M059J (cell line): ENCODE measurements around the gene GMIP. TPM values are rescaled to one million over a fixed set of nuclear protein-coding genes. Genes with fewer than 3 reads are reported as not detected.

Experiments used
- DNase-seq: peaks from one replicate; pipeline ENCODE4 v3.0.0-alpha.2; 2012; ENCODE audit warnings: low read depth
- total RNA-seq: library from RNA; depleted of rRNA; stranded (reverse); fragments of >200 nt; shearing (Covaris generic); gene quantifications from 2 replicates; pipeline ENCODE4 v1.2.3, GENCODE V29; 2014

GMIP gene
- total RNA-seq, 1 experiment from 2014 or later, result 12.4 TPM

GRCh38 chr19:19657397-19657783 lies 13.9 kb upstream of the GMIP start:
- DNase-seq, result no peak

DNA sequence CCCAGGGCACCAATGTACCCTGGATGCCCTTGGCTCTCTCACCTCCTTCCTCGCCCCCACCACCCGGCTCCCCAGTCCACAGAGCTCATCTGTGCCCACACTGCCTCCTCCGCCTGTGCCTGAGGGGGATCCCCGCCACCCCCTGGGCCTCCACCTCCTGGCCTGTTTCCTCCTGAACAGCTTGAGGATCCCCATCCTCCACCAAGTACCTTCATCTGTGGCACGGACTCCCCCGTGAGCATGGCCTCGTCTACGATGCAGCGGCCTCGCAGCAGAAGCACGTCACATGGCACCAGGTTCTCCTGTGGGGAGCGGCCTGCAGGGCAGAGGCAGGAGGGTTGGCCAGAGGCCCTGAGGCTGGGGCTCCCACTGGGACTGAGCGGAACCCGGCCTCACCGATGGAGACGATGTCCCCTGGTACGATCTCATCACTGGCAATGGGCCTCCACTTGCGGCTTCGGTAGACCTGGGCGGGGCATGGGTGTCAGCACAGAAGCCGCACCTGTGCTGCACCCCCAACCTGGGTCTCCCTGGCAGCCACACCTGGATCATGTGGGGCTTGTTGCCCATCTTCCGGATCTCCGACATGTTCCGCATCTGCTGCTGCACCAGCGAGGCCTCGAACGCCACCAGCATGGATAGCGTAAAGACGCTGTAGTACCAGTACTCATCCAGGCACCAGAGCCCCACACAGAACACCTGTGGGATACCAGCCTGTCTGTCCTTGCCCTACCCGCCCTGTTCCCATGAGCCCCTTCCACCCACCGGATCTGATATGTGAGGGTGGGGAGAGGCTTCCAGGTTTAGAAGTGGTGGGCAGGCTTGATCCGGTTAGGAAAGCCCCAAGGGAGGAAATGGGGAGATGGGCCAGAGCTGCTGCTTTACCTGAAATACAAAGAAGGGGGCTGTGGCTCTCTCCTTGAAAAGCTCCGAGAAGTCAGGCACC lies 13.3 kb upstream of the GMIP start:
- DNase-seq, result no peak

DNA sequence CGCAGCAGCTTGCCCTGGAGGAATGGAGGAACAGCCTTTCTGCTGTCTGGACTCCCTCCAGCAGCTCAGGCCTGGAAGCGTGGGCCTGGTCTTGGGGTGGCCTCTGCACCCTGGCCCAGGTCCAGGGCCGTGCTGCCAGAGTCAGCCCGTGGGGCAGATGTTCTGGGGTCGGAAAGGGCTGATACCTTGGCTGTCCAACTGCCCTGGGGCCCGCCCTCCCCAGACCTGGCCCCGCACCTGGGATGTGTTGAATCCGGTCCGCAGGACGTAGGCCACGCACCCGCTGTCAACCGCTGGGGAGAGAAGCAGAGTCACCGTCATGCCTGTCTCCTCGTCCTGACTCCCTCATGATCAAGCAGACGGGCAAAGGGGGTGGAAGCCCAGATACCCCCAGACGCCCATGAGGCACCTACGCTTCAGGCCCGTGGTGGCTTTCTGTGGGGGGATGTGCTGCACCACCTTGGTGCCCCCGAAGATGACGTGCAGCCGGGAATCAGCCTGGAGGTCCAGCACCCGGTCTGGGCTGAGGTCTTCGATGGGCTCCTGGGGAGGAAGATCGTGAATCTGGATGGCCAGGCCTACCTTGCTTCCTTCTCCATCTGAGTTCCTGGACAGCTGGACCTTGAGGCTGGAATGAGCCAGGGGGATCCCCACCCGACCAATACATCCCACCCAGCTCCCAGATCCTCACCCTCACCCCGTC lies 12.3 kb upstream of the GMIP start:
- no peak for DNase-seq

DNA sequence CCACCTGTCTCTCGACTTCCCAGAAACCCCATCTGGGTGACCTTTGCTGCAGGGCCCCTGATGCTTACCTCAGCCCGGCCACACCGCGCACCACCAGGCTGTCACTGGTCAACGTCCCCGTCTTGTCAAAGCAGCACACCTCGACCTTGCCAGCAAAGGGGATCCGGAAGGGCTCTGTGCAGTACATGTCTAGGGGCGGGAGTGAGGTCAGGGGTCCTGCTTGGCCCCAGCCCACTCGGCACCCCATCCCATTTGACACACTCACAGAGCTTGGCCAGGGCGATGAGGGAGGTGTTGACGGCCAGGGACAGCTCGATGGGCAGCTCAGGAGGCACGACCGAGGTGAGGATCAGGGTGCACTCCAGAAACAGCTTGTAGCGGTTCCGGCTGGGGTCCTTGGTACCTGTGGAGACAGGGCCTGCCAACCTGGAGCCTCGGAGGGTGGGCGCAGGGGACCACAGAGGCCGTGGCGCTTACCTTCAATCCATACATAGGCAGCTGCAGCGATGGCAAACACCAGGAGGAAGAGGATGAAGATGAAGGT lies 11.7 kb upstream of the GMIP start:
- DNase-seq, result no peak

DNA sequence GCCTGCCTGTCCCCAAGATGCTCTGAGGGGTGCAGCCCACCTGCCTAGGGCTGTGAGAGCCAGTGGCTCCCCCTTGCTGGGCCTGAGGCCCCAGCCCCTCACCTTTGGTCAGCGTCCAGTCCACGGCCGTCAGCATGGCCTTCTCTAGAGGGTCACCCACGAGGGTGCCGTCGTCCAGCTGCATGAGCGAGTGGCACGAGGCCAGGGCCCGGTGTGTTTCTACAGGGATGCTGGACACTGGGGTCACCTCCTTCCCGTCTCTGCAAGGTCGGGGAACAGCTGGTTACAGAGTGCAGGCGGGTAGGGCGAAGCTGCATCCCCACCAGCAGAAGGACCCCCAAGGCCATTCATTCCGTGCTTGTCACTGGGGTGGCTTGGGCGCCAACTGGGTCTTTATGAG lies 11.0 kb upstream of the GMIP start:
- no peak for DNase-seq

DNA sequence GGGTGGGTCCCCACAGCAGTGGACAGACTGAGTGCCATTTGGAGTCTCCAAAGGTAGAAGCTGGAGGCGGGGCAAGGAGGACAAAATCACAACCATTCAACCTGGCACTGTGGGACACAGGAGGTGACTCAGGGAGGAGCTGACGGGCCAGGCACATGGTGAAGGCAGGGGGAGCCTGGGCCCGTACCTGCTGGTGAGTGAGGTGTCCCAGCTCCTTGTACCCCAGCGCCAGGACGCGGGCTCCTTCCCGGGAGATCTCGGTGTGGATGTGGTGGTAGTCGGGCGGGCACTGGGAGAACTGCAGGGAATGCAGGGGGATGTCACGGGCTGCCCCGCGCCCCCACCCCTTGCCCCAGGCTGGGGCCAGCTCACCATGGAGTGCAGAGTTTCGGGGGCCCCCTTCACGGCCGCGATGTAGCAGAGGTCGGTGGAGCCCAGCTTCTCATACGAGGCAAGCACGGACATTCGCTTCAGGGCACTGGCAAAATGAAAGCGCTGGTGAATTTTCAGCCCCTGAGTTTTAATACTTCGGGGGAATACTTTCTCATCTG lies 10.2 kb upstream of the GMIP start:
- DNase-seq, result no peak

- peak; percentile 57 for DNase-seq
Measured at GRCh38 chr19:19652482-19653295, 9.2 kb upstream of the GMIP start.

GRCh38 chr19:19651076-19651475 lies 7.6 kb upstream of the GMIP start:
- DNase-seq, result no peak

- DNase-seq, result no peak
Measured at GRCh38 chr19:19650331-19650730, 6.9 kb upstream of the GMIP start.

GRCh38 chr19:19649580-19649995 lies 6.1 kb upstream of the GMIP start:
- DNase-seq, result no peak

- DNase-seq, result no peak
Measured at GRCh38 chr19:19649155-19649554, 5.7 kb upstream of the GMIP start.

DNA sequence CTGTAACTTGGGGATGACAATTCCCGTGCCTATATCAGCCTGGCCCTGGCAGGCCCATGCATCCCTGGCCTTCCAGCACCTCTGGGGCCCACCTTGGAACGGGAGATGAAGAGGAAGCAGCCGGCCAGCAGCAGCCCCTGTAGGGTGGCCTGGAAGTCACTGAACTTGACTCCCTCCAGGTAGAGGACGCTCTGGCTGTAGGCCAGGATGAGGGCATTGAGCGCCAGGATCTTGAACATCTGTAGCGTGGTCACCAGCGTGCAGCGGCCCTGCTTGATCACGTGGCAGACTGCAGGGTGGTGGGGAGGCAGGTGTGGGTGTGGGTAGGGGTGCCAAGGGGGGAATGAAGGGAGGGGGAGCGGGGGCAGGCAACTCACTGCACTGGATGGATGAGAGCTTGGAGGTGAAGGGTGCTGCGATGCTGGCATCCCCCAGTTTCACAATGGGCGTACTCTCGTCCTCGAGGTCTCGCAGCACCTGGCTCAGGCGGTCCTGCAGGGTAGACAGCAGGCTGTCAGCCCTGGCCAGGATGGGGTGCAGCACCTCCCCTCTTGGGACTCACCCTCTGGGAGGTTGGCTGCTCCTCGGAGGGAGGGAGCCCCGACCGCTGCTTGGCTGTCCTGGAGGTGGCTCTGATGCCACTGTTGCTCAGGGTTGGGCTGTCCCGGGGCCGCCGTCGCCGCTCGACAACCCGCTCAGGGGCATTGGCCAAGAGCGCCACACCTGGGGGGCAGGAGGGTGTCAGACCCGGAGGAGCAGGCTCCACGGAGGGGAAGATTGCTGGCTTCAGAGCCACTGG lies 3.8 kb upstream of the GMIP start:
- DNase-seq, result no peak

DNA sequence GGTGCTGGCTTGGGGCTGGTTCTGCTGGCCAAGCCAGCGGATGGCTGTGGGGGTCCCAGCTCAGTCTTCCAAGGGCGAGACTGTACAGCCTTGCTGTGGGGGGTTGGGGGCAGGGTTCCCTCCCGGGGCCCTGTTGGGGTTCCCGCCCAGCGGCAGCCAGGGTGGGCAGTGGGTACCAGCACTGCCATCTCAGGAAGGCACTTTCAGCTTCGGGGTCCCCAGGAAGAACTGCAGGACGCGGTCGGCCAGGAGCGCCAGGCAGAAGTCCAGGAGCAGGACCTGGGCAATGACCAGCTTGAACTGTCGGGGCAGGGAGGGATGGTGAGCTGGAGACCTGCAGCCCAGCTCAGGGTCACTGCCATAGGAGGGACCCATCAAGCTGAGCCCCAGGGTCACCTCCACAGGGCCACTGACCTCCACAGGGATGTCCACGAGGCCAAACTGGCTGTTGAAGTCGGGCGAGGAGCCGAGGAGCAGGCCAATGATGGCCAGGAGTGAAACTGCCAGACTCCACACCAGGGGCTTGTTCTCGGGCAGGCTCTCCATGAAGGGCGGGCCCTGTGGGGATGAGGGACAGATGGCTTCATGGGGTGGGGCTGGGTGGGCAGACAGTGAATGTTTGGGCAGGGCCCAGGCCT lies 1.9 kb upstream of the GMIP start:
- DNase-seq, result no peak

DNA sequence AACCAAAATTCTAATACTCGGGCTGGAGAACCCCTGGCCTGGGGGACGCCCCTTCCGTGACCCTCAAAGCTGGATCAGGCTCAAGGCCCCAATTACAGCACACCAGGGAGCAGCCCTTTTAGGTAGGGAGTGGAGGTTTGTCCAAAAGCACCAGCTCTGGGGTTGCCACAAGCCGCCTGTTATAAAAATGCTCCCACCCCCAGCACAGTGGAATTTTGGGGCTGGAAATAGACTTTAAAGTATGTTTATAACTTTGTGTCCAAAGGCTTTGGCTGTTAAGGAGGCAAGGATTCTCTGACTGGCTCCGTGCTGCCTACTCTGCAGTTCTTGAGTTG lies 564 bp upstream of the GMIP start:
- no peak for DNase-seq

- peak; percentile 26 for DNase-seq
Measured at GRCh38 chr19:19642506-19643157, 825 bp downstream of the GMIP start.

DNA sequence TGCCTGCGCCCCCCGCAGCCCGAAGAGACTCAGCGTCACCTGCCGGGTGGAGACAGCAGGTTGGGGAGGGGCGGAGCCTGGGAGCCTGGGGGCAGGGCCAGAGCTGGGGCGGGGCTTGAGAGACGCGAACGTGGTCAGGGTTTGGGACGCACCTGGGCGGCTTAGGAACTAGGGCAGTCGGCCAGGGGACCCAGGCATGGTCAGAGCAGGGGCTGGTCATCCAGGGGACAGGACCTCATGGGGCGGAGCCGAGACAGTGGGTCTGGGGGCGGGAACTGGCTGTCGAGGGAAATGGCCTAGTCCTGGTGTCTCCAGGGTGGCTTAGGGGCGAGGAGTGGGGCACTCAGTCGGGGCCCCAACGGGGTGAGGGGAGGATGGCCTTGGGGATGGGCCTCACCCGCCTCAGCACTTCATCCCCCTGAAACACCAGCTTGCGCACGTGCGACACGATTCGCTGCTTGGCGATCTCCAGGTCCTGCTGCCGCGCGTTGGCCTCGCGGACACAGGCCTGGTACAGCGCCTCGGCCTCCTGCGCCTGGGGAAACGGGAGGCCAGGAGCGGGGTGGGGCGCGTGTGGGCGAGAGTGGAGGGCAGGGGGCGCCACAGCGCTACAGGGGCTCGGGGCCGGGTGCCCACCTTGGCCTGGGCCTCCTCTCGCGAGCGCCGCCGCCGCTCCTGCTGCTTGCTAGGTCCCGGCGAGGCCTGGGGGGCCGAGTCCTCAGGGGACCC lies 5.8 kb downstream of the GMIP start:
- no peak for DNase-seq

- no peak for DNase-seq
Measured at GRCh38 chr19:19637186-19637522, 6.3 kb downstream of the GMIP start.

- DNase-seq, result no peak
Measured at GRCh38 chr19:19636573-19637185, 6.8 kb downstream of the GMIP start.

DNA sequence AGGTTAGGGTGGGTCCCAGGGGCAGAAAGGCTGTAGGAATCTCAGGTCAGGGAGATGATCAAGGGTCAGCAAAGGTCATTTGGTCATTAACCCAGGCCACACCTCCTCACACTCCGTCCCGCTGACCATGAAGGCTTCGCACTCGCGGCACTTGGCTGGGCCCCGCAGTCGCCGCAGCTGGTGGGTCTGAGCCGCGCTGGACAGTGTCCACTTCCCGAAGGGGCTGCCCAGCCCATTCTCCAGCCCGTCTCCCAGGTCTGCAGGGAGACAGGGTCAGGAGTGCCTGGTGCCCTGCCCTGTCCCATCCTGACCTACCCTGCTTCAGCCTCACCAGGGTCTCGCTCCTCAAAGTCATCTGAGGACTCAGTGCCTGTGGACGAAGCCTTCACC lies 8.1 kb downstream of the GMIP start:
- no peak for DNase-seq
